ENCODE data around the gene SLIT3.

The SLIT3 gene

DNA sequence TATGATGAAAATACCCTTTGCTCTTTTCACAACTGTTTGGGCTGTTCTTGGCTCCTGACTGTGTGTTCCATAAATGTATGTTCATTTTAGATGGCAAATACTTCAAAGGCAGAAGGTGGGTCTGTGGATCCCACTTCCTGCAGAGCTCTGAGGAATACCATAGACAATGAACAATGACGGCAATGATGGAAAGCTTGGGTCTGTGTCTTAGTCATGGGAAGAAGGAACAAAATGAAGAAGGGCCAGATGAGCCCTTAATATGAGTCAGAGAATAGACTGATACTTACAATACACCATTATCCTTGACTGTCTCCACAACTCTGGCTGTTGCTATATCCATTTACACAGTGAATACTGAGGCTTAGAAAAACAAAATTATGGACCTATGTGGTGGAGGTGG lies 126.0 kb downstream of the SLIT3 start:
- no peak for DNase-seq (ENCODE audit: low read depth)

DNA sequence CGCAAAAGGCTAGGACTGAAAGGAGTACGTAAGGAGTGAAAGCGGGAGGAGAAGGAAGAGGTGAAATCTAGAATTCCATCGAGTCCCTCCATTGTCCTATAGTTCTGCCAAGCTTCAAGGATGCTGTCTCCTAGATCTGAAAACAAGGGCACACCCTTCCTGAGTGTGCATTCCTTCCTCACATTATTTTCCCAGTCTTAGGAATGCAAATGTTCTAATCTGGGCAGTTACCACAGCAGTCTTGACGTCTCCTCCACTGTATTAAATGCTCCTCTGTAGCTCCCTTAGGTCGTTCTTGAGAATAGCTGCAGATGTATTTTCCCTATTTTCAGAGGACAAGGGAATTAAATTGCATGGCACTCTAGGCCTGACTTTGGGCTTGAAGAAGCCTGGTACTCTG lies 127.6 kb downstream of the SLIT3 start:
- no peak for DNase-seq (ENCODE audit: low read depth)

DNA sequence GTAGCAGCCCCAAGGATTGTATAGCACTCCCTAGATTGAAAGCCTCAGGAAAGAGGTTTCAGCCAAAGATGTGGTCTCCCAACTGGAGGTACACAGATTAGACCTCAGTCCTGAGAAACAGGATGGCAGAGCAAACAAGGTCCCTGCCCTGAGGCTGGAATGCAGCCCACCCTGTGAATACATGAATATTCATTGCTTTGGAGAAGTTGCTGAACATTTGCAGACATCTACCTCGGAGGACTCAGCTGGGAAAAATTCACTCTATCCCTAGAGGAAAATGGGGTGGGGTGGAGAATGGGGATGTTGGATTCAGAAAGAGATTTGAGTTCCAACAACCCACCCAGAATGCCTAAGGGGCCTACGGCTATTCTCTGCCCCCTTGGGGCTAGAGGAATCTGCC lies 129.4 kb downstream of the SLIT3 start:
- DNase-seq (ENCODE audit: low read depth) = no peak

DNA sequence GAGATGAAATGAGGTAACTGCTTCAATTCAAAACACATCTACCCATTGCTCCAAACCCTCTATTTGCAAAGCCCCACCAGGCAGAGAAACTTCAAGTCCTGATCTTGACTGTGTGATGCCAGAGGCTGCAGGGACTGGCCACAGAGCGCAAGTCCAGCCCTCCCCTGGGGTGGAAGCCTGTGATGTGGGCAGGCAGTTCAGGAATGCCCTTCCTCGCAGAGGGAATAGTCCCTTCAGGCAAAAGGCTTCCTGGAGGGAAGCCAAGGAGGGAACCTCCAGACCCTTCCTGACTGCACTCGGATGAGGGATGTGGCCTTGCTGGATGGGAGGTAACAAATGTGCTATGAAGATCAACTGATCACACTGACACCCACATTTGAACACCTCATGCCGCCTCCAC lies 131.2 kb downstream of the SLIT3 start:
- no peak for DNase-seq (ENCODE audit: low read depth)

DNA sequence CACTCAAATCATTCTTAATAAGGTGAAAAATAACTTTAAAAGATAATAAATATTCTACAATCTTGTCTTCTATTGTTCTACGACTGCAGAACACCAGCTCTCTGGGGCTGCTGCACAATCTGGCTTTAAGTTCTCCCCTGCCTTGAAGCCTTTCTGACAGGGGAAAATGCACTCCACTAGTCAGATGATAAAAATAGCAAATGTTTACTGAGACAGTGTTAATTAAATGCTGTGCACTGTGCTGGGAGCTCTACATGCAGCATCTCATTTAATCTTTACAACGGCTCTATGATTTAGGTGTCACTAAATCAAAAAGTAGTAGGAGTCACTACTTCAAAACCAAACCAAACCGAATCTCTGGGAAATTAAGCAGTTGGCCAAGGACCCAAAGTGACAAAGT lies 132.7 kb downstream of the SLIT3 start:
- DNase-seq (ENCODE audit: low read depth) = no peak

DNA sequence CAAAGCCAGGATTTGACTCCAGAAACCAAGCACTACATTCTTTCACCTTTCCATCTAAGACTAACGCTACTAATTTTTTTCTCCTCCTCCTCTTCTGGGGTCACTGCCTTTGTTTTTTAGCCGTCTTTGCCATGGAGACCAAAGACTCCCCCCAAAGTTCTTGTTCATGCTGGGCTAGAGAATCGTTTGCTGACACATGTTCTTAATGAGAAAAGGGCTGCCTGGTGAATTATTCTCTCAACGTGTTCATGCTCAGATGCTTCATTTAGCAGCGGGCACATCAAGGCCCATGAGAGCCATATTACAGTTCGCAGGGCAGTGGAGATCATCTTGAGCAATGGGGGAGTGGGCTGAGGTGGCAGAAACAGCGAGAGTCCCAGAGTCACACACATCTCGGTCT lies 134.9 kb downstream of the SLIT3 start:
- DNase-seq (ENCODE audit: low read depth) = no peak

DNA sequence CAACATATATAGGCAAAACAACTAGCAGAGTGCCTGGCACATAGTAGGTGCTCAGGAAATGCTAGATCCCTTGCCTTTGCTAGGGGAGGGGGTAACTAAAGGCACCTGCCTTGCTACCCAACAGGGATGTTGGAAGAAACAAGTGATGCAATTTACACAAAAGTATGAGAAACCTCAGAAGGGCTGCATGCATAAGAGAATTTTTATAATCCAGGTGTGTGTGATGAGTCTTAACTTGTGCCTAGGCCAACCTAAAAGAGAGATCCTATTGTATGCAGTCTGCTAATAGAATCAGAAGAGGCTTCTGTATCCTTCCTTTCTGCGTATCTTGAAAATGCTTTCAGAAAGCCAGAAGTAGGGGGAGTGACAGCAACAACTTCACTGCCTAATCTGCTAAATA lies 135.9 kb downstream of the SLIT3 start:
- no peak for DNase-seq (ENCODE audit: low read depth)

DNA sequence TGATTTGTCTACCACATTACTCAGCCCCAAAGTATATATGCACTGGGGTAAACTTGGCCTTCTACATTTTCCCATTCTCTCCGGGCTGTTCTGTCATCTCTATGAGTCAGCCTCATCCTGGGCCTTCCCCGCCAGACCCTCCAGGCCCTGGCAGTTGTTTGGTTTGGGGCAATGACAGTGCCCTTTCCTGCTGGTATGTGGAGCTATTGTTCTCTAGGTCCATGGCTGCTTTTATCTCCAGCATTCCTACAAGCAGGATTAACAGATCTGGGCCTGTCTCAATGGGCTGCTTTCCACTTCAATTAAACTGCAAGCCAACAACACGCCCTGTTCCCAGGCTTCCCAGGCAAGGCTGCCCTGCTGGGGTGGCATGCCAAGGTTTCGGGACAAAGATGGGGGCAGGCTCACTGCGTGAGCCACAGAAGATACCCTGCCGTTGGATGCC lies 136.4 kb downstream of the SLIT3 start:
- DNase-seq (ENCODE audit: low read depth) = no peak

DNA sequence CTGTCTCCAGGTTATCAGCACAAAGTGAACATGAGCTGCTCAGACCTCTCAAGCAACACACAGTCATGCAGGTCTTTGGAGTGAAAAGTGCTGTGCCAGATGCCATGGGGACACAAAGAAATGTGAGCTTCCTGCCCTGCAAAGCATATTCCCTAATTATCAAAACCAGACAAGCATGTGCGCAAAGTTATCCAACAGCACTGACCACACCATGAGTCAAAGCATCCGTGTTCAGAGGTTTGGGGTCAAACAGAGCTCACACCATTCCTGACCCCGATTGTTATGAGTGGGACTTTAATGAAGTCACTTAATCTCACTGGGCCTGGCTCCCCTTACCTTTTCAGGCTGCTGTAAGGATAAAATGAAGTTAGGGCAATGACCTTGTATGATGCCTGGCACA lies 138.5 kb downstream of the SLIT3 start:
- no peak for DNase-seq (ENCODE audit: low read depth)

DNA sequence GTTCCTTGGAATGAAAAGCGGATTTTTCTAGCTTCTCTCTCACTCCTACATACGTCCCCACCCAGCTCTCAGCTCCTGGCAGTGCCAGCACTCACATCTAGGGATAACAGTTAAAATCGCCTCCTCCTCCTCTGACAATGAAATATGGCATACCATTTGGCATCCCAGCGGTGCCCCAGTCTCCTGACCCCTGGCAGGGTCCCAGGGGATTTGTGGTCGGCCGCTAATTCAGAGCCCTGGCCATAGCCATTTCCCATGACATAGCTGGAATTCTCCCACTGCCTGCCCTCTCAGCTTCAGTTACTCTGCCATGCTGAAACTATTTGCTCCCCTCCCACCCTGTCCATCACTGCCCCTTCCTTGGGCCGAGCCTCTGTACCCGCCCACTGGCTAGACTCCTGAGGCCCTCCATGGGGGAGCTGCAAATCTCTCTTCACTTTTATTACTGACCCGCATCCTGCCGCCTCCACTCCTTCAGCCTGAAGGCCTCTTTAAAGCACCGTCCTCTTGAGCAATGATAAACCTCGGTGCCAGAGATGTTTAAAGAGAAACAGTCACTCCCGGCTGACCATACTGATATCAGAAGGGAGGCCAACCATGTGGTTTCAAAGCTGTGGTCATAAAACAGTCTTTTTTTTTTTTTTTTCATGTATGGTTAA lies 139.8 kb downstream of the SLIT3 start:
- peak; percentile 28 for DNase-seq (ENCODE audit: low read depth)

DNA sequence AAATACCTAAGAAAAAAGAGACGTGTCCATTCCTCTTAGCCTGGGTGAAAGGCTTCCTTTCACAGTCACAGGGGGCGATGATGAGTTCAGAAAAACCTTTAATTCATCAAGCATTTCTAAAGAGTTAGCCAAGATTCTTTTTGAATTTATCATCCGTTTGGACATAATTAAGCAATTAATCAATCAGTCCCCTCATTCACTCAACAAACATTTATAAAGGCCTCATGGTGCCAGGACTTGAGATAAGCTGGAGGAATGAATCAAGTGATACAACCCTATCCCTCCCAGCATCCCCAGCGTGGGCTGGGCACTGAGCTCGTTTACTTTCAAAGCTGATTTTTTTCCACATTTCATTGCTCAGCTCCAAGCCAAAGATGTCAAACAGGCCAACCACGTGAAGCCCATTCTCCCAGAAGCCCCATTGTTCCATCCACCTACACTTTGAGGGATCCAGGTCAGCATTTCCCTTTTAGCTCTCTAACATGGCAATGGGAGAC lies 140.5 kb downstream of the SLIT3 start:
- no peak for DNase-seq (ENCODE audit: low read depth)

DNA sequence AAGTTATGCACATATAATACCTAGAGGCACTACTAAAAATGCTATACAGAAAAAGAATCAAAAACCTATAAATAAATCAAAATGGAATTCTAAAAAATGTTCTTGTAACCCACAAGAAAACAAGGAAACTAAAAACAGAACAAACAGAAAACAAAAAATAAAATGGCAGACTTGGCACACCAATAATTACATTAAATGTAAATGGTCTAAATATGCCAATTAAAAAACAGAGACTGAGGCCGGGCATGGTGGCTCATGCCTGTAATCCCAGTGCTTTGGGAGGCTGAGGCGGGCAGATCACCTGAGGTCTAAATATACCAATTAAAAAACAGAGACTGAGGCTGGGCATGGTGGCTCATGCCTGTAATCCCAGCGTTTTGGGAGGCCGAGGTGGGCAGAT lies 142.2 kb downstream of the SLIT3 start:
- no peak for DNase-seq (ENCODE audit: low read depth)

DNA sequence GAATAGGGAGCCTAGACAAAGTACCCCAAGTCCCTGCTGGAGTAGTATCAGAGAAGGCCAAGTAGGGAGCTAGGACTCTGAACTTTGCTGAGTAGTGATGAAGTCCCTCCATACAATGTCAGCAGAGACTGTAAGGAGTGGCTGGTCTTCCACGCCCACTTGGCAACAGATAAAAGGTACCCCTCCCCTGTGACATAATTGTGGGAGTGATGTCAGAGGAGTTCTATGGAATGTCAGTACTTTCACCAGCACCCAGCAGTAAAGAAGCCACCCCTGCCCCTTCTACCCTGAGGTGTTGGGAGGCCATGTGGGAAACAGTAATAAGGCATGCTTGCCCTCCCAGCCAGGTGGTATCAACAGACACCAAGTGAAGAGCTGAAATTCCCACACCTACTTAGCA lies 143.9 kb downstream of the SLIT3 start:
- DNase-seq (ENCODE audit: low read depth) = no peak

DNA sequence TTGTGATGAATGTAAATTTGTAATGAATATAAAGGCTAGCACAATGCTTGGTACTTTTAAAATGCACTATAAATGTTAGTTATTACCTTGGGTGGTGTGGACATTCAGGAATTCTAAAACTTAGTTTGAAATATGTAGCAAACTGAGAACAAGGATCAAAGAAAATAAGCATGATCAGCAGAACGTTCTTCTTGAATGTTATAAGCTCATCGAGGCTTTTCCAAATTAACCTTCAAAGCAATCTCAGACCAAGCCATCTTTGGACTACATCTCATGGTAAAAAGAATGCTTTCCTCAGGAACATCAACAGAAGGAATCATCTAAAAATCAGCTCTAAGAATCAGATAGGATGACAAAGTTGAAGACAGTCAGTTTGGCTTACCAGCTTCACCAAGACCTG lies 146.3 kb downstream of the SLIT3 start:
- DNase-seq (ENCODE audit: low read depth) = no peak

DNA sequence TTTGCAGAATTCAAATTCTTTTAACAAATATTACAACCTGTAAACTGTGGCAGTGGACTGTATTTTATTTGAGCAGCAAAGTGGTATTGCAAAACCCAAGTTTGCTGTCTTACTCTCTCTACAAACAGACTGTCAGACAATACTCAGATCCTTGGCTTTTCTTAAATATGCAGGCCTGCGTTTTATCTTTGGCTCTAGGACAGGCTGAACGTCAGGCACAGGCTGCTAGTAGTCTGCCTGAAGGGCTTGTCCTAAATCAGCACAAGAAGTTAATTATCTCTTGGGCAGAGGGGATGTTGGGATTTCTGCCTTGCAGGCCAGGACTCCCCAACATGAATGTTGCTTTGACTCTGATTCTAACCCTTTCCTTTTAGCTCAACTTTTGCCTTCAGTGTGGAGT lies 147.5 kb downstream of the SLIT3 start:
- DNase-seq (ENCODE audit: low read depth) = no peak

DNA sequence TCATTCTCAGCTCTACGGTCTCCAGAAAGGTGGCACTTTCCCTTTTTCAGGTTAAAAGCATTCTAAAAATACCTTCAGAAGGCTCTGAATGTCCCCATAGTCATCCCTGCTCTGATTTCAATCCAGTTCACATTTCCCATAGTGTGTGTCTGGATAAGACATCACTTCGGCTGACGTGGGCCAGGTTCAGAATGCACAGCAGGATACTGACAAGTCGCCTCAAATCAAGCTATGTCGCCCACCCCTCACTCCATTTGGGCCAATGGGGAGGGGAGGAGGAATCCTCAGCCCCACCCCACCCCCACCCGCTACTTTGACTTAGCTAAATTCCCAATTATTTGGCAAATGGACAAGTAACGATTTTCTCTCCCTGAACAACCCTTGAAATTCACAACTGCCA lies 148.0 kb downstream of the SLIT3 start:
- DNase-seq (ENCODE audit: low read depth) = no peak

DNA sequence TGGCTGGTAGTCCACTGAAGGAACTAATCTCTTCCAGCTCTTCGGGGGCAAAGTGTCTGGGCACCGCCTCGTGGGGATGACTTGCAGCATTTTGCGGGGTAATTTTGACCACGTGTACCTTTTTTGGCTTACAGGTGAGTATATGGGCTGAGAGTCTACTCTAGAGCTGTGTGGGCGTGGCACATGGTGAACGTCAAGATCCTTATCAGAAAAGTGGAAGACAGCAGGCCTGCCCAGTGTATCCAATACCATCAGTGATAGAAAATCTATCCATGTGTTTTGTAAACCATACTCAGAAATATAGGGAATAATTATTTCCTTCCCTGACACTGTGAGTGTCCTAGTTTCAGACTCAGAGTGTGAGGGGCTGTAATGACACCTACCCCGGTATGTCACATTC lies 148.5 kb downstream of the SLIT3 start:
- no peak for DNase-seq (ENCODE audit: low read depth)

DNA sequence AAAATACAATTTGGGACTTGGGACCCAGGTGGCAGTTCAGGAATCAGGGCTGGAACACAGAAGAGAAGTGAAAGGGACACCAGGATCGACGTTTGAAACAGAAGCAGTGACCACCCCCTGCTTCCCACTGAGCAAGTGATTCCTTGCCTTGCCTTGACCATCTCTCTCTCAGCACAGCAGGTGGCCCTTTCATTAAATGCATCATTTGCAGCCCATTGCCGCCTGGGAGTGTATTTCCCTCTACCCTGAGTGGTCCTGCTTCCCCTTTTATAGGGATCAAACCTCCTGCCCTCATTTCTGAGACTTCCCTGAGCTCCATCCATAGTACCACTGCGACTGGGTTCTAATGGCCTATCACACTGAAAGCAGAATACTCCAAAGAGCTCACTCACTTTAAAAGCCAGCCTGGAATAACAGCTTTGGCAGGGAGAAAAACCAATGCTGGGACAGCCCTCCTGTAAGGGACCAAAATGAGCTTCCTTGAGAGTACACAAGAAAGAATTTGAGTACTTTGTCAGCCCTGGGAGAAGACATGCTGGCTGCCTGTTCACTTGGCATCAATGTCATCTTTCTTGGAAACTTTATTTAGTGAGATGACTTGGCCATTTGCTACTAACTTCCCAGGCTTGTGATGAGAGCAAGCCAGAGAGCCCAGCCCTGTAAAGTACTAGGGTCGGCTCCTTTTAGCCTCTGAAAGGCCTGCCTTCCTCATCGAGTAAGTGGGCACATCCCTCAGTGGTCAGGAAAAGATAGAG lies 149.7 kb downstream of the SLIT3 start:
- no peak for DNase-seq (ENCODE audit: low read depth)

DNA sequence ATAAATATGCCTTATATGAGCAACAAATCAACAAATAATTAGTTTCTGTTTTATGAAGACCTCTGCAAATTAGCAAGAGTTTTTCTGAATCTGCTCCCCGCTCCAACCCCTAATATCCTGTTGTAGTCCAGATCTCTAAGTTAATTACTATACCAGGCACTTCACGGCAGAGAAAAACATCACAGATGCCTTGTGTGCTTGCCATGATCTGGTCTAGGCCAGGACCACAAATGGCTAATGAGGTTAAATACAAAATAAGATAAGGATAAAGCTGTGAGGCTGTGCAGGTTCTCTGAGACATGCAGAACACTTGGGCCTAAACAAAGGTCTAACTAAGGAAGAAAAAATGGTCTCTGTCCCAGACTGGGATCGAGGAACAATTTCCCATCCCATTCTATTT lies 150.8 kb downstream of the SLIT3 start:
- no peak for DNase-seq (ENCODE audit: low read depth)

DNA sequence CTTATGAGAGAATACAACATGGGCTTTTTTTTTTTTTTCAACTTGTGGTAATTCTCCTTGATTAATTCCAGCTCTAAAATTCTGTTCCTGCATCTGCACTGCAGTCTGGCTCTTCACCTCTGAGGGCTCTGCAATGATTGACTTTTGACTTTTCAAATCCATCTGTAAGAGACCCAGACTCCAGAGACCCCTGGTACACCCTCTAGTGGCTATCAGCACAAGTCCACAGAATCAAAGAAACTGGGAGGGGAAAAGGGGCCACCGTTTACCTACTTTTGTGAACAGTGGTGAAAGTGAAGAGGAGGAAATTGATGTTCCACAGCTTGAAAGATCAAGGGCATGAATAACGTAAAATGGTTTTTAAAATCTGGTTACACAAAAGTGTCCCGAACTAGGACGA lies 151.6 kb downstream of the SLIT3 start:
- DNase-seq (ENCODE audit: low read depth) = no peak

DNA sequence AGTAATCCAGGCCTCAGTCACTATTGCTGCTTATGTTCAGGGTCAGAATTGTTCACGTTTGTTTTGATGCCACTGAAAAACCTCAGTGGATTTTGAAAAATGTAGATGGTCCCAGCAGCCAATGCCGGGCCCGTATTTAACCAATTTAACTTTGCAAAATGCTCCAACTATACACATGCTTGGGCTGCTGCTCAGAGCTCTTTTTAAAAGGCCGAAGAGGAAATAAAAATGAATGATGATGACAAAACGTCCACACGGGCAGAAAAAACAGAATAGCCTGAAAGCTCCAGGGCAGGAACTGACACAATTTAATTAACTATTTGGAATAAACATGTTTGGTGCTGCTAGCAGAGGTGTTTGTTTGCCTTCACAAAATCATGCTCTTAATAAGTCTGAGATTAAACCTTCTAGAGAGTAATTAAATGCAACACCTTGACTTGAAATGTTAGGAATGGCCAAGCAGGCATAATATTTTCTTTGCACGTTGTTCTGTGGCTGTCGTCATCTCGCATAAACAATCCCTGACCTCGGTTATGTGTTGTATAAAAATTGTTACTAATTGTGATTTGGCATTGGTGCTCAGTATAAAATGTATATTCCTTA lies 152.7 kb downstream of the SLIT3 start:
- DNase-seq (ENCODE audit: low read depth) = no peak

DNA sequence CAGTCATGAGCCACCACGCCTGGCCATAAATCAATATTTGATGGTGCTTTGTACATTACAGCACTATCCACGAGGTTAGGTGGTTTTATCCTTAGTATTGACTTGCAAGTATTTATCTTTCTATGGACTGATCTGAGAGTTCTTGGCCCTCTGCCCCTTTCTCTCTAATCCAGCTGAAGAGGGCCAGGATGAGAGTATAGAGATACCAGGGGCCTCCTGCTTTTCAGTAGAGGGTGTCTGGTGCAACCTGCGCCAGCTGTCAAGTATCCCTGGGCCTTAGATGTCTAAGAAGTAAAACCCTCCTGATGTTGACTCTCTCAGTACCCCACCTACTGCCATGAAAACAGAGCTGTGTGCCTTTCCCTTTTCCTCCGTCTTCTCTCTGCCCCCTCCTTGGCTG lies 153.4 kb downstream of the SLIT3 start:
- no peak for DNase-seq (ENCODE audit: low read depth)

DNA sequence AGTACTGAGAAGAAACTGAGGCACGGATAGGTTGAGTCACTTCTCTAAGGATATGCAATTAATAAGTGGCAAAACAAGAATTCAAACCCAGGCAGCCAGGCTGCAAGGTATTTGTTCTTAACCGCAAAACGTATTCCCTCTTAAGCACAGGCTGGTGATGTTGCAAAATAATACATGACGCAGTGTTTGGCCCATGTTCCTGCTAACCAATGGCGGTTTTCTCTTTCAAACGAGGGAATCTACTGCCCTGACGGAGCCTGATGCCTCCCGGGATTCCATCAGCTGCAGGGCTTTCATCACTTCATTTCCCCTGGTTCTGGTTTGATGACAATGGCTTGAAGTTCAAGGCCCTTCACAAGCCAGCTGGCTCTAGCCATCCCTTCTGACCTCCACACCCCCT lies 154.8 kb downstream of the SLIT3 start:
- no peak for DNase-seq (ENCODE audit: low read depth)

All from iris pigment epithelial cell (primary cell).